GM18502 (cell line): ENCODE results near the gene PRDX2.
"Not testable (repeated sequence)": the region's sequence is repeated elsewhere in the genome, so short reads cannot be mapped to it uniquely, and the experiment has no call there.

ENCODE experiments used
- ATAC-seq: cut with Tn5 transposase; IDR thresholded peaks from one replicate; pipeline ENCODE4 v1.9.1; 2021; ENCODE audit warnings: mild to moderate bottlenecking; ENCODE audit not compliant: unreplicated experiment, poor library complexity

The PRDX2 gene

GRCh38 chr19:12828494-12828893 lies 26.9 kb upstream of the PRDX2 start:
- no peak for ATAC-seq

- no peak for ATAC-seq
Observed at GRCh38 chr19:12825254-12826131, 23.9 kb upstream of the PRDX2 start.

- no peak for ATAC-seq
Observed at GRCh38 chr19:12821761-12822160, 20.2 kb upstream of the PRDX2 start.

GRCh38 chr19:12817810-12818209 lies 16.2 kb upstream of the PRDX2 start:
- ATAC-seq, result not testable (repeated sequence)

GRCh38 chr19:12817188-12817587 lies 15.6 kb upstream of the PRDX2 start:
- ATAC-seq, result not testable (repeated sequence)

GRCh38 chr19:12815088-12815487 lies 13.5 kb upstream of the PRDX2 start:
- no peak for ATAC-seq

- peak; percentile 79 for ATAC-seq
Observed at GRCh38 chr19:12806242-12807081, 4.9 kb upstream of the PRDX2 start, which contains the start of gene RNASEH2A. Gene RNASEH2A, plus strand, starts transcription at chr19:12806584. Its CDS starts 90 bp downstream, at chr19:12806674.

GRCh38 chr19:12804051-12804450 lies 2.5 kb upstream of the PRDX2 start:
- ATAC-seq, result no peak

GRCh38 chr19:12802267-12803106 lies 887 bp upstream of the PRDX2 start:
- ATAC-seq, result no peak

GRCh38 chr19:12800923-12801465 lies 606 bp downstream of the PRDX2 start:
- no peak for ATAC-seq

- no peak for ATAC-seq
Observed at GRCh38 chr19:12800466-12800770, 1.2 kb downstream of the PRDX2 start.

- no peak for ATAC-seq
Observed at GRCh38 chr19:12799742-12800465, 1.7 kb downstream of the PRDX2 start.

GRCh38 chr19:12797607-12798006 lies 4.0 kb downstream of the PRDX2 start:
- not testable (repeated sequence) for ATAC-seq

- no peak for ATAC-seq
Observed at GRCh38 chr19:12797141-12797587, 4.4 kb downstream of the PRDX2 start.

- ATAC-seq, result no peak
Observed at GRCh38 chr19:12796146-12797071, 5.2 kb downstream of the PRDX2 start.

GRCh38 chr19:12794971-12795381 lies 6.6 kb downstream of the PRDX2 start:
- ATAC-seq, result no peak

- no peak for ATAC-seq
Observed at GRCh38 chr19:12794196-12794941, 7.2 kb downstream of the PRDX2 start.
